Caco-2 (cell line): Measurements from ENCODE around the gene GALNT17. TPM values are rescaled to one million over a fixed set of nuclear protein-coding genes. Genes with fewer than 3 reads are reported as not detected.

ENCODE experiments used
- BruUV-seq: library from RNA; stranded (reverse); fragments of 400-500 nt; replicated peaks from 2 replicates; lab custom pipeline; 2021; lab: Mats Ljungman, UMichigan
- CTCF ChIA-PET: fragments of 300-600 bp; sonication (Branson Sonifier 250); formaldehyde crosslinking; loops from one replicate; lab custom pipeline; 2022; ENCODE audit warnings: antibody characterized with exemption; lab: Charles Lee
- POLR2A ChIA-PET: fragments of 300-600 bp; sonication (Branson Sonifier 250); formaldehyde crosslinking; loops from one replicate; lab custom pipeline; 2022; ENCODE audit warnings: antibody characterized with exemption; lab: Charles Lee
- DNase-seq, 2 experiments: peaks; one replicate each; pipeline versions ENCODE4 v3.0.0 to v3.0.0-alpha.2; 2020 to 2022
- H3K27me3 ChIP-seq: replicated peaks from 2 replicates; pipeline ENCODE4 v1.6.0; 2011; ENCODE audit warnings: low read length; ENCODE audit not compliant: control insufficient read depth, insufficient read depth
- H3K36me3 ChIP-seq: 2 replicates; pipeline ENCODE4 v1.5.1; 2011; ENCODE audit warnings: low read length; ENCODE audit not compliant: control insufficient read depth, insufficient read depth
- H3K4me1 ChIP-seq: fragments of 250-450 bp; sonication (Bioruptor Pico); 2 replicates; pipeline ENCODE4 v1.5.1; 2020; ENCODE audit warnings: mild to moderate bottlenecking
- H3K4me3 ChIP-seq: 2 replicates; pipeline ENCODE4 v1.5.1; 2011; ENCODE audit warnings: low read depth, mild to moderate bottlenecking, control low read depth, low read length
- H3K9me3 ChIP-seq: fragments of 250-450 bp; sonication (Bioruptor Pico); 2 replicates; pipeline ENCODE4 v1.5.1; 2020; ENCODE audit warnings: mild to moderate bottlenecking, moderate library complexity
- H3K27ac Mint-ChIP-seq: one replicate; pipeline ENCODE4 v1.8.0; 2022; ENCODE audit warnings: mixed read lengths; ENCODE audit not compliant: unreplicated experiment
- H3K27me3 Mint-ChIP-seq: one replicate; pipeline ENCODE4 v1.8.0; 2022; ENCODE audit warnings: mixed read lengths; ENCODE audit not compliant: insufficient read depth, unreplicated experiment
- H3K36me3 Mint-ChIP-seq: one replicate; pipeline ENCODE4 v1.8.0; 2022; ENCODE audit warnings: mild to moderate bottlenecking, mixed read lengths; ENCODE audit not compliant: insufficient read depth, unreplicated experiment
- H3K4me1 Mint-ChIP-seq: one replicate; pipeline ENCODE4 v1.8.0; 2022; ENCODE audit warnings: low read depth, mixed read lengths; ENCODE audit not compliant: unreplicated experiment
- H3K4me3 Mint-ChIP-seq: one replicate; pipeline ENCODE4 v1.8.0; 2022; ENCODE audit warnings: mild to moderate bottlenecking, moderate library complexity, mixed read lengths; ENCODE audit not compliant: unreplicated experiment
- H3K9me3 Mint-ChIP-seq: one replicate; pipeline ENCODE4 v1.8.0; 2022; ENCODE audit warnings: mixed read lengths; ENCODE audit not compliant: unreplicated experiment
- CTCF ChIP-seq, 2 experiments: fragments of 200-600 bp in 1 of 2; IDR thresholded peaks; 1 replicate in 1 of 2; 2 replicates in 1 of 2; pipeline versions ENCODE4 v1.5.1 to v1.8.0; 2011 to 2022; ENCODE audit warnings: antibody characterized with exemption in 1 of 2, control low read depth in 1 of 2, inconsistent platforms in 1 of 2, low read depth in 1 of 2, low read length in 1 of 2, mild to moderate bottlenecking in 1 of 2, moderate library complexity in 1 of 2; ENCODE audit not compliant: insufficient read depth in 1 of 2, severe bottlenecking in 1 of 2, unreplicated experiment in 1 of 2
- intact Hi-C: fragments of 100-400 bp; cut with micrococcal nuclease; formaldehyde crosslinking; loops from one replicate; pipeline ENCODE4 v1.10.0; 2022; ENCODE audit not compliant: unreplicated experiment
- total RNA-seq: library from RNA; stranded (reverse); gene quantifications from 2 replicates; pipeline ENCODE4 v1.2.3, GENCODE V29; 2022

Gene GALNT17
- total RNA-seq, 1 experiment from 2014 or later, result not detected

- H3K36me3 Mint-ChIP-seq, result no peaks in the 10 kb centered on the region
Observed at GRCh38 chr7:71362240-71362639, 230.3 kb downstream of the GALNT17 start.

GRCh38 chr7:71363223-71363622, 231.3 kb downstream of the GALNT17 start:
- no peaks in the 10 kb centered on the region for H3K36me3 ChIP-seq
- BruUV-seq, result no TSS peak
- H3K4me3 Mint-ChIP-seq, result no peak overlapping the region
- no peaks in the 10 kb centered on the region for H3K27me3 ChIP-seq
- no peak for TF ChIP-seq CTCF (IDR thresholded peaks at IDR 0.05; ENCODE audit: insufficient read depth in 1 of 2, low read depth in 1 of 2, low read length in 1 of 2, severe bottlenecking in 1 of 2, unreplicated experiment in 1 of 2)
- H3K36me3 Mint-ChIP-seq, result no peaks in the 10 kb centered on the region
- H3K27ac Mint-ChIP-seq, result no peak overlapping the region
- no peaks in the 10 kb centered on the region for H3K4me1 Mint-ChIP-seq
- H3K4me3 ChIP-seq, result no peak overlapping the region
- no peaks in the 10 kb centered on the region for H3K4me1 ChIP-seq
- H3K9me3 ChIP-seq, result 0 out of 2 replicates have a peak, but pooled peaks cover 3% of the 10 kb centered on the region
- H3K27me3 Mint-ChIP-seq, result no peaks in the 10 kb centered on the region
- CTCF ChIA-PET, result no interaction called here
- POLR2A ChIA-PET, result no interaction called here
- H3K9me3 Mint-ChIP-seq, result peaks cover 29% of the 10 kb centered on the region
- no peak for DNase-seq
- intact Hi-C loops, result no loop called here

More at GRCh38 chr7:71362240-71362639, 230.3 kb downstream of the GALNT17 start:
- H3K27ac Mint-ChIP-seq, result no peak overlapping the region
- no peaks in the 10 kb centered on the region for H3K27me3 ChIP-seq
- H3K4me3 Mint-ChIP-seq, result no peak overlapping the region
- no peaks in the 10 kb centered on the region for H3K4me1 Mint-ChIP-seq
- no peak for TF ChIP-seq CTCF (IDR thresholded peaks at IDR 0.05; ENCODE audit: insufficient read depth in 1 of 2, low read depth in 1 of 2, low read length in 1 of 2, severe bottlenecking in 1 of 2, unreplicated experiment in 1 of 2)
- no TSS peak for BruUV-seq
- H3K9me3 ChIP-seq, result 0 out of 2 replicates have a peak, but pooled peaks cover 3% of the 10 kb centered on the region
- no peaks in the 10 kb centered on the region for H3K4me1 ChIP-seq
- POLR2A ChIA-PET, result no interaction called here
- H3K4me3 ChIP-seq, result no peak overlapping the region
- H3K27me3 Mint-ChIP-seq, result no peaks in the 10 kb centered on the region
- DNase-seq, result no peak
- CTCF ChIA-PET, result no interaction called here
- H3K9me3 Mint-ChIP-seq, result peaks cover 29% of the 10 kb centered on the region
- intact Hi-C loops, result no loop called here
- H3K36me3 ChIP-seq, result no peaks in the 10 kb centered on the region

- H3K36me3 Mint-ChIP-seq, result no peaks in the 10 kb centered on the region
- H3K36me3 ChIP-seq, result no peaks in the 10 kb centered on the region
- BruUV-seq, result no TSS peak
- H3K9me3 Mint-ChIP-seq, result peaks cover 29% of the 10 kb centered on the region
- intact Hi-C loops, result no loop called here
- POLR2A ChIA-PET, result no interaction called here
- no peaks in the 10 kb centered on the region for H3K27me3 ChIP-seq
- no peaks in the 10 kb centered on the region for H3K27me3 Mint-ChIP-seq
- no peak overlapping the region for H3K27ac Mint-ChIP-seq
- H3K4me1 ChIP-seq, result no peaks in the 10 kb centered on the region
- H3K4me1 Mint-ChIP-seq, result no peaks in the 10 kb centered on the region
- no peak for DNase-seq
- TF ChIP-seq CTCF (IDR thresholded peaks at IDR 0.05; ENCODE audit: insufficient read depth in 1 of 2, low read depth in 1 of 2, low read length in 1 of 2, severe bottlenecking in 1 of 2, unreplicated experiment in 1 of 2), result no peak
- CTCF ChIA-PET, result no interaction called here
- no peak overlapping the region for H3K4me3 Mint-ChIP-seq
- 0 out of 2 replicates have a peak, but pooled peaks cover 3% of the 10 kb centered on the region for H3K9me3 ChIP-seq
- no peak overlapping the region for H3K4me3 ChIP-seq
Observed at GRCh38 chr7:71363627-71364026, 231.7 kb downstream of the GALNT17 start.
